NOMO-1 treated with DMSO at 0.1 percent for 48 hours (cell line): ENCODE data around the gene JDP2.

Experiments
- DNase-seq: peaks from one replicate; lab custom pipeline; 2025; ENCODE audit not compliant: unreplicated experiment; lab: John Stamatoyannopoulos, UW

Gene JDP2

DNA sequence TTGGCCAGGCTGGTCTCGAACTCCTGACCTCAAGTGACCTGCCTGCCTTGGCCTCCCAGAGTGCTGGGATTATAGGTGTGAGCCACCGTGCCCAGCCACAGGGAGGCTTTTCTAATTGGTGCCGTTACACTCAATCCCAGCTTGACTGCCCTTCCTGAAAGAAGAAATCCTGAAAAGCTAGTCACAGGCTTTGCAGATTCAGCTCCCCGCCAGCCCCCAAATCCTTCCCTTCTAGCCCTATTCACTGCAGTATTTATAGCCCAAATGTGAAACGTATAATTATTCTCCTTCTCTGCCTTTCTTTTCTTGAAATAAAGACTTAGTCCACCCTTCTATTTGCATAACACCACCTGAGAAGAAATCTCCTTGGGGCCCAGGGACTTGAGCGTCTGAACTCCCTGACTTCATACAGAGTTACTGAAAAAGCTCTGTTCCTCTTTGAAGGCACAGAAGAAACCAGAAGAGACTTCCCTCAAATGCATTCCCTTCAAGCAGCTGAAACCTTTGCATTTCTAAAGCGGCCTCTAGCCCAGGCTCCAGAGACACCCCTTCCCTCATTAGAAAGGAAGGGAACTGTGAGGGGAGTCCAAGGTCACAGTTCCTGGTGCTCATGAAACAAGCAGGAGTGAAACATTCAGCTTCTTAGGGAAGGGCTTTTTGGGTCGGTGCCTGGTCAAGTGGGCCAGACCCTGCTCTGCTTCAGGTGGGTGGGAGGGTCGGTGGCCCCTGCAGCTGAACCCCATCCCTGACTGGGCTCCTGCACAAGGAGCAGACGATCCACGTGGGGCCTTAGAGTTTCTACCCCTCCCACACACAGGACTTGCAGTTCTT, 52.2 kb downstream of the JDP2 start:
- DNase-seq: peak; percentile 56

DNA sequence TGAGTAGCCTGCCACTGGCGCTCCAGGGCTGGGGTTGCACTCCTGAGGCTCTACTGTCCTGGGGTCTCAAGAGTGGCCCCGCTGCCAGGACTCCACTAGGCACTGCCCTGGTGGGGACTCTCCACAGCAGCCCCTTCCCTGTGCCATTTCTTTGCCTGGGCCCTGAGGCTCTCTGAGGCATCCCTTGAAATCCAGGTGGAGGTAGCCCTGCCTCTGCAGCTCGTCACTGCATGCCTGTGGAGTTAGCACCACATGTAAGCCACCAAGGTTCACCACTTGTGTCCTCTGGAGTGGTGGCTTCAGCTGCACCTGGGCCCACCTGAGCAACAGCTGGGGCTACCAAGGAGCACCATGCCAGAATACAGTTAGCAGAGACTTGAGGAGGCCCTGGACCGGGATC, 54.5 kb downstream of the JDP2 start:
- DNase-seq: no peak

DNA sequence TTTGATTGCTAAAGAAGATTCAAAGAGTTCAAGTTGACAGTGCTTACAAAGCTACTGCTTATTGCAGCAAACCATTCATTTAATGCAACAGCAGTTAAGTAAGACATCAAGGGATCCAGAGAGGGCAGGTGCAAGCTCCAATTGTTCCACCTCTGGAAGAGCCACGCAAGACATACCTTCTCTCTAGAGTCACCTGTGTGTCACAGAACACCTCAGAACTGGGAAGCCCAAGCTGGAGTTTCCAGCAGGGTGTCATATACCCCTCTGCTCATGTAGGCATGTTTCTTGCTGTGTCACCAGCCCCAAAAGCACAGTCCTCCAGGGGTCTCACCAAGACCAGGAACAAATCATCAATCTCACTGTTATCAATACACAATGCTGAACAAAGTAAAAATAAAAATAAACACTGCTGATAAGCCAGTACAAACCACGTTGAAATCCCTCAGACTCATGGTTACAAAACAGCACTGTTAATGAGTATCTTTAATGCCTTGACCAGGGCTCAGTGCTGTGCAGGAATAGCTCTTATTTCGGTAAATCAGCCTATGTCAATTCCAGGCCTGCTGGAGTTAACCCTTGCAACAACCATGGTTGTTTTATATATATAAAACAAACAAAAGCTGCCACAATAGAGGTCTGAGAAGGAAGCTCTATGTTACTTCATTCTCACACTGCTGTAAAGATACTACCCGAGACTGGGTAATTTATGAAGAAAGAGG, 57.0 kb downstream of the JDP2 start:
- no peak for DNase-seq

DNA sequence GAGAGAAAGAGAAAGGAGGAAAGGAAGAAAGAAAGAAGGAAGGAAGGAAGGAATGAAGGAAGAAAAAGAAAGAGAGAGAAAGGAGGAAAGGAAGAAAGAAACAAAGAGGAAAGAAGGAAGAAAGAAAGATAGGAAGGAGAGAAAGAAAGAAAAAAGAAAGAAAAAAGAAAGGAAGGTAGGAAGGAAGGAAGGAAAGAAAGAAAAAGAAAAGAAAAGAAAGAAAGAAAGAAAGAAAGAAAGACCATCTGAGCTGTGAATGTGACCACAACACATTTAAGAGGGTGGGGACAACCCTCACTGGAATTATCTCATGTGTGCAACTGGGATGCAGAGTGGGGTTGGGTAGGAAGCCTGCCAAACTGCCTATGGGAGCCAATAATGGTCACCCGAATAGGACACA, 58.5 kb downstream of the JDP2 start:
- no peak for DNase-seq

DNA sequence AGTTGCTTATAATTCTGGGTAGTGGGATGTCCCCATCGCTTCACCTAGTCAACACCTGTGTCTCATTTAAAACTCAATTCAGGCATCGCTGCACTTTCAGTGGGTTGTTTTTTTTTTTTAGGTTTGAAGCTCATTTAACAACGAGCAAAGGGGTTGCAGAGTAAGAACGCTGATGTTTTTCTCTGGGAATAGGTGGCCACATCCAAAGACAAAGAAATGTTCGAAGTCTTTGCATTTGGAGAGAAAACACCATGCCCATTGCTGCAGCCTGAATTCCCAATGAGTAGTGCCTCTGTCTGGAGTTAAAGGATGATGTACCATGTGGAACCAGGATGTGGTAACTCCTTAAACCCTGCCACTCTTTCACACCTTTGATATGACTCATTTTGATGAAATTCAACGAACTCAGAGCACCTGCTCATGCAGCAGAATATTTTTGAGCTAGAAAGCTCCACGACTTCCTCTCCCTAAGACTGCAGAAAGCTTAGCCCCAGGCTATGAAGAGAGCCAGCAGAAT, 59.4 kb downstream of the JDP2 start:
- DNase-seq: no peak

DNA sequence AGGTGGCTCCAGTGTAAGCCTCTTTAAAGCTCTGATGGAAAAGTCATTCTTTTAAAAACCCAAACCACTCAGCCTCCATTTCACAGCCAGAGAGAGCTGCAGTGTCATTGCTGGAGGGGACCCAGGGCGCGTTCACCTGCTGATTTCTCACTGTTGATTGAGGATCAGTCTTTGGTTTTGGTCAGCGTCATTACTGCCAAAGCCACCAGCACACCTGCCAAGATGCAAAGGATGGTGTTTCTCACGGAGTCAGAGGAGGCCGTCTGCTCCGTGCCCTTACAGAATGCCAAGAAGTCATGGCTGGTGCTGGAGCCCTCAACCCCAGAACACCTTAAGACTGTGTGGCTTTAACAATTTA, 61.6 kb downstream of the JDP2 start:
- DNase-seq: no peak

DNA sequence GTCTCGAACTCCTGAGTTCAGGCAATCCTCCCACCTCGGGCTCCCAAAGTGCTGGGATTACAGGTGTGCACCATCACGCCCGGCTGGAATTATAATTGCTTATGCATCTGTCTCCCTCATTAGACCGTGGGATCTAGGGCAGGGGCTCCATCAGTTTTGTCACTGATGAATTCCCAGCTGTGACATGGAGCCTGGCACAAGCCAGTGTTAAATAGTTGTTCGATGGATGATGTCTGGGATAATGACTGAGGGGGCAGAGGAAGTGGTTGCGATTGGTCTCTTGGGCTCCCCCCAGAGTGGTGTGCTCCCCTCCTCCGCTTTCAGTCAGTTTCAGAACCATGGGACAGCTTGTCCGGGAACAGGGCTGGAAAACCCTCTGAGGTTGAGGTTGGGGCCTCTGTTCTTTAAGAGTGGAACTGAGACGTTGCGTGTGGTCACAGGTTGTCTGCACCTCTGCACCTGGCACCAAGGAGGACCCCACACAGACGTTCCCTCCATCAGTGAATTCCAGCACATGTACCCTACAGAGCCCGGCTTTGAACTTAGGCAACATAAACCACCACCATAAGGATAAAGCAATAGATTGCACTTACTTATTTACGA, 63.7 kb downstream of the JDP2 start:
- DNase-seq: no peak

DNA sequence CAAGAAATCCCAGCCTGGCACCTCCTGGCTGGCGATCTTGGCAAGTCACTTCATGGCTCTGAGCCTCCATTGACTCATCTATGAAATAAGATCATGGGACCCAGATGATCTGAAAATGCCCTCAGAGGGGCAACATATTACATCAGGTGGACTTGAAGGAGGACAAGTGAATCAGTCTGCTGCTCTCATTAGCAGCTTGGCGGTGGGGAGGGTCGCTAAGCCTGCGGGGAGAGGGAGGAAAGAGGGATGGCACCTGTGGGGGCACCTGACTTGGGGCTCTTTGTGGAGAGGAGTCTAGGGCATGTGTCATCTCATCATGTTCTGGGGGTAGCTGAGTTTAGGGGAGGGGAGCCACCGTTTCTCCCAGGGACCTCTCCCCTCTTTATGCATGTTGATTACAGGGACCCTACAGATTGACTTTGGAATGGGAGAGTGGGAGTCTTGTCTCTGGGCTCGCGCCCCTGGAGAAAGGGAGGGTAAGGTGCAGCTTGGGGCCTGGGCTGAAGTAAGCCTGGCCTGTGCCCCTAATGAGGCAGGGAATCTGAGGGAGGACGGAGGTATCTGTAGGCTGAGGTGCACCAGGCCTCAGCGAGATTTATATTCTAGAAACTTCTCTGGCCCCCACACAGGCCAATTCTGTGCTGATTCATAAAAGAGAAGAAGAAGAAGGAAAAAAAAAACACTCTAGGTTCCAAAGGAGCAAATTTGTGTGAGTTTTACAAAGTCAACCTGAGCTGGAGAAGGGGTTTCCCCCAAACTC, 65.2 kb downstream of the JDP2 start:
- DNase-seq: no peak

DNA sequence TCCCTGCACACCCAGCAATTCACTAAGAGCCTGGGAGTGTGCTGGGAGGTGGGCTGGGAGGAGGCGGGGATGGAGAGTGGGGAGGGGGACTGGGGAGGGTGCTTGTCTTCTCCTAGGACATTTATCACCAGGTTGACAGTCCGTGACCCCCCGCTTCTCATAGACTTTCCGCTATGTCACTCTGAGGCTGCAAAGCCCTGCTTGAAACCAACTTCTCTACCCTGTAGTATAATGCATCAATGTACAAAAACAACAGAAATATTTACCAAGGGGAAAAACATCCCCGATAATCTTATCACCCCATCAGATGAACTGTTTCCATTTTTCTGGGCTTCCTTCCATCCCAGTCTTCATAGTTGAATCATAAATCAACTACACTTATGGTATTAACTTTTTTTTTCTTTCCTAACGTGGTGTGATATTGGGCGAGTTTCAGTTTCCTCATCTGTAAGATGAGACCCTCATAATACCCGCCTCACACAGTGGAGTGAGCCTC, 65.8 kb downstream of the JDP2 start:
- DNase-seq: no peak

DNA sequence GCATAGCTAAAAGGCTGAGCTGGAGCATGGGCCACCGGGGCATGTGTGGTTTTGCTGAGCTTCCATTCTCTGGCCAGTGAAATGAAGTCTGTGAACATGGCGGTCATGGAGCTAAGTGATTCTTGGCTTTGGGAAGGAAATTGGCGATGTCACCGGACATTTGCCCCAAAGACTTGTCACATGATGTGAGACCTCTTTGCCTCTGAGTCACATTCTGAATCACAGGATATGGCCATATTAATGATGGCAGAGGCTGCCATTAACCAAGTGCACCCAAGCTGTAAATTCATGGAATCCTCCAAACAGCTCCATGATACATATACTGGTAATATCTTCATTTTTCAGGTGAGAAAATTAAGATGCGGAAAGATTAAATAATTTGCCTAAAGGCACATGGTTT, 67.1 kb downstream of the JDP2 start:
- no peak for DNase-seq

DNA sequence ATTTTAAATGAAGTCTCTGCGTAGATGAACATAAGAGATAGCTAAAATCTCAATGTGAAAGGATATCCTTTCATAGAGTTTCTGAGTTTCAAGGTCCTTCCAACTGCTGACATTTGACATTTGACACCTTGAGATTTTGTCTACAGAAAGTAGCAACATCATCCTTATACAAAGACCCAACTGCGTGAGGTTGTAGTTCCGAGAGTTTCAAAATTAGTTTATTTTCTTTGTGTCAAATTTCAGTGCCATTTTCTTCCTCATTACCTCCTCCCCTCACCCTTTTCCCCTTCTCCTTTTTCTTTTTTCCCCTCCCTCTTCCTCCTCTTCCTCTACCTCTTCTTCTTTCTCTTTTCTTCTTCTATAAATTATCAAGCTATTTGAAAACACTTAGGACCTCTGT, 67.6 kb downstream of the JDP2 start:
- DNase-seq: no peak

DNA sequence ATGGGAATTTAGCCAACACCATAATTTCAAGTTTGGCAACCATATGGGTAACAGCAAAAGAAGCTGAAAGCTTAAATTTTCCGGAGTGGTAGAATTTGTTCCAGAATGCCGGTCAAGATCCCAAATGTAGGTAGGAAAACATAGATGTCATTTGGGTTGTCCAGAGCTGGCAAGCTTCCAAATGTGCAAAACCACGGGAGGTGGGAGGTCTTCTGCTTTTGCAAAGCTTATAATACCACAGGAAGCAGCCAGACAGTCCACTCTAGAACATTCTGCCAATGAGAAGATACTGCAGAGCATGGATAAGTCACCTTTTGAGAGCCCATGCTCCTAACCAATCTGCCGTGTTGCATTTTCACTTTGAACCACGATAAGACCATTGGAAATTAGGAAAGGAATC, 68.1 kb downstream of the JDP2 start:
- DNase-seq: no peak

DNA sequence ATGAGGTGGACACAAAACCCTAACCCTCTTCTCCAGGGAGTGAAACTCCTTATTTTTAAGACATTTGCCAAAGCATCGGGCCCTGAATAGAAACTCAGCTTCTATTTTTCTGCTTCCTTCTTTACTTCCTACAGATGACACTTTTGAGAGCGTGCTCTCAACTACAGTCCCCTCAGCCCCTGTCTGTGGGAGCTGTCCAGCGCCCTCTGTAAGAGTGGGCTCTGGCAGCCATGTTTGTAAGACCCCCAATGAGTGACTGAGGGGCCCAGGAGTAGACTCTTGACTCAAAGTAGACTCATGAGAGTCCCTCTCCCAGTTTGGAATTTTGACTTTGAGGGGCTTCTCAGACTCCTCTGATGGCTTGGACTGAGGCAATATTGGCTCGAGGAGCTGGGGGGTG, 68.9 kb downstream of the JDP2 start:
- no peak for DNase-seq

DNA sequence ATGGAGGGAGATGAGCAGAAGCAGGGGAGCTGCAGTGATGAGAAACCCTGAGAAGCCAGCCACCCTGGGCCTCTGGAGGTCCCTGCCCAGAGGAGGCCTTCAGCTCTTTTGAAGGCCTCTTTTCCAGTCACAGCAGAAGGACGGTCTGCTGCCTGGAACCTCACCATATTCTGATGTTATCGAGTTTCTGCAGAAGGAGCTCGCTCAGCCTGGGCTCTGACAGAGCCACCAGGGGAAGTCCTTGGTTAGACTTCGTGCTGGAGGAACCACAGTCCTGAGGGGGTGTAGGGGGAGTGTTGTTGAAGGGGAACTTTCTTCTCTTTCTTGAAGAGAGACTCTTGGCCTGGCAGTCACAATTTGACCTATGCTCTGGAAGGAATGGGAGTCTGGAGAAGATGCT, 69.4 kb downstream of the JDP2 start:
- DNase-seq: peak; percentile 13

DNA sequence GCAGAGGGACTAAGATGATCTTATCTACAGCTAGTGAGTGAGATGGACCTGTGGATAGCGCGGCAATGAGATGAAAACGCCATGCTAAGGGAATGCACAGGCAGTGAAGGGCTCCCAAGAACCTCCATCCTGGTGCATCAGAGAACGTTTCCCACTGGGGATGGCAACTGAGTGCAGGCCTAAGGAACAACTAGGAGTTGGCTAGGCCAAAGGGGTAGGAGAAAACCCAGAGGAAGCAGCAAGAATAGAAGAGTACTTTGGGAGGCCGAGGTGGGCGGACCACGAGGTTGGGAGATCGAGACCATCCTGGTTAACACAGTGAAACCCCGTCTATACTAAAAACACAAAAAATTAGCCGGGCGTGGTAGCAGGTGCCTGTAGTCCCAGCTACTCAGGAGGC, 69.9 kb downstream of the JDP2 start:
- no peak for DNase-seq

DNA sequence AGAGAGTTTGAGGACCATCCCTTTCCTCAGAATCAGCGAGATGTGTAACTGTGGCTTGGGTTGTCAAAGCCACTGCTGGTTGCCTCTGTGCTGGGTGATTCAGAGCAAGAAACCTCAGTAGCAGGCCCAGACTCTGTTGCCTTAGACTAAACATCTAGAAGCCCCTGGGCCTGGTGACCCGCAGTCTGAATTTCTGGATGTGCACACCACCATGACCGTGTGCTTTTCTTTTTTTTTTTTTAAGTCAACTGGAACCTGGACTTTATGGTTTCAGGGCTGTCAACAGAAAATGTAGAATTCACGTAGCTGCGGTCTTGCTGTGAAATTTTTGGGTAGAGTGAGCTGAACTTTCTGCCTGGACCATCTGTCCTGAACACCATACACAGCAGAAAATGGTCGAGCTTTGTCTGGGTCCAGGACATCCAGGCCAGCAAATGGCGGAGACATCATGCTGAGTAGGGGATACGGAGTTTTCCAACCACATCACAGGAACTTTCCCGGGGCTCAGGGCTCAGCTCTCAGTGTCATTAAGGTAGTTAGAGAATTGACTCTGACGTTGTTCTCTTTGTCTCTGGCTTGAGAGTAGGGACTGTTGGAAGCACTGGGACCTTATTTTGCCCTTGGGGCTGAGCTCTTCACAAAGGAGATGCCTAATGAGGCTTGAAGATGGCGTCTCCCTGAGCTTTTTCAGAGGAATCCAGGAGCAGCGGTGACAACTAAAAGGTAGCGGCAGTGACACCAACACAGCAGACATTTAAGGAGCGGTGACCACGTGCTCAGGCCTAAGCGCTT, 71.5 kb downstream of the JDP2 start:
- no peak for DNase-seq

DNA sequence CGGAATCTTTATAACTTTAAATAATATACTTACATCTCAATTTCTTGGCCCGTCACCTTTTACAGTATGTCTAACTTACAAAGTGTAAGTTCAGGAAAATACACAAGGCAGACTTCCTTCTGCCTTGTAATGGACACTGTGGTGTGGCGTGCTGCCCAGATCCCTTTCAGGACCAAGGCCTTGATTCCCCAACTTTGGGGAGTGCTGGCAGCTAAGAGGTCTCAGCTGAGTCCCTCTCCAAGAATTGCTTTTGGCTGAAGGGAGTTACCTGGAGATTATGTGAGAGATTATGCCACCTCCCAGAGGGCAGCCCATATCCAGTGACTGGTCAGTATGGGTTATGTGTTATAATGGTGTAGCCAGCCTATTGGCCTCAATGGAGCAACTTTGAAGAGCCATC, 73.3 kb downstream of the JDP2 start:
- no peak for DNase-seq

DNA sequence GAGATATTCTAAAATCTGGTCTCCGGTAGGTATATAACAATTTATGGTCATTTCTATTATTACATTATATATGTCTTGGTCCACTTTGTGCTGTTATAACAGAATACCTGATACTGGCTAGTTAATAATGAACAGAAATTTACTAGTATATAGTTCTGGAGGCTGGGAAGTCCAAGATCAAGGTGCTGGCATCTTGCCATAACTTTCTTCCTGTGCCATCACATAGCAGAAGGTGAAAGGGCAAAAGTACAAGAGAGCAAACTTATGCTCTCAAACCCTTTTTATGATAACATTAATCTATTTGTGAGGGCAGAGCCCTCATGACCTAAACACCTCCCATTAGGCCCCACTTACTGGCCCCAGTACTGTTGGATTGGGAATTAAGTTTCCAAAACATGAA, 76.6 kb downstream of the JDP2 start:
- DNase-seq: no peak

DNA sequence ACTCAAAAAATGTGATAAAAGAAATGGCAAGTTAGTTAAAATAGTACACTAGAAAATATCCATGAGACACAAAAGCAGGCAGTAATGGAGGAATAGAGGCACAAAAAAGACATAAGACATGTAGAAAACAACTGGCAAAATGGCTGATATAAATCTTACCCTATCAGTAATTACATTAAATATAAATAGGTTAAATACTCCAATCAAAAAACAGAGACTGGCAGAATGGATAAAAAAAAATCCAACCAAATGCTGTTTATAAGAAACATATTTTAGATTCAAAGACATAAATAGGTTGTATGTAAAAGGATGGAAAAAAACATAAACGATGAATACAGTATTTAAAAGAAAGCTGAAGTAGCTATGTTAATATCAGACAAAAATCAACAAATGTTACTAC, 79.1 kb downstream of the JDP2 start:
- no peak for DNase-seq

DNA sequence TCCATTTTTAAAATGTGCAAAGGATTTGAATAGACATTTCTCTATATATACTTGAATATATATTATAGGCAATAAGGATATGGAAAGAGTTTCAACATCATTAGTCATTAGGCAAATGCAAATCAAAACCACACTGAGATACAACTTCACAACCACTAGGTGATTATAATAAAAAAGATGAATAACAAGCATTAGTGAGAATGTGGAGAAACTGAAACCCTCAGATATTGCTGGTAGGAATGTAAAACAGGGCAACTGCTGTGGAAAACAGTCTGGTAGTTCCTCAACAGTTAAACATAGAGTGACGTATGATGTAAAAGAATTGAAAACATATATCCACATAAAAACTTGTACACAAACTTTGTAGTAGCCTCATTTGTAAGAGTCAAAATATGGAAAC, 82.7 kb downstream of the JDP2 start:
- DNase-seq: no peak
